GM19452 (cell line): ENCODE measurements around the gene PRR27.
"Not testable (repeated sequence)": the region's sequence is repeated elsewhere in the genome, so short reads cannot be mapped to it uniquely, and the experiment has no call there.

Source experiments
- ATAC-seq: cut with Tn5 transposase; IDR thresholded peaks from one replicate; pipeline ENCODE4 v1.9.1; 2021; ENCODE audit not compliant: unreplicated experiment

The PRR27 gene

DNA sequence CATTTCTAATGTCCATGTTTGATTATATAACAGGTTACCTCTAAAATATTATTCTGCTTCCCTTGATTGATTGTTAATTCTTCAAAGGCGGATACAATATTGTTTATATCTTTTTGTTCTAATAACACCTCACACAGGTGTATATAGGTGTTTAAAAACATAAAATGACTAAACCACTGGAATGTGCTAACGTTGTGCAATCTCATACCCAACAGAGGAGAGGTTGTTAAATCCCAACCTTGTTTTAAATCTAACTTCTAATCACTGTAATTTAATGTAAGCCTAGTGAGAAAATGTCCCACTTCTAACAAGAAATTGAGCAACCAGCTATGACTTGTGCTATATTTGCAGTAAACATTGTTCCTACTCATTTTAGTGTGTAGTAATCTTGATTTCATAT is 42.8 kb downstream of the PRR27 start:
- ATAC-seq = no peak

DNA sequence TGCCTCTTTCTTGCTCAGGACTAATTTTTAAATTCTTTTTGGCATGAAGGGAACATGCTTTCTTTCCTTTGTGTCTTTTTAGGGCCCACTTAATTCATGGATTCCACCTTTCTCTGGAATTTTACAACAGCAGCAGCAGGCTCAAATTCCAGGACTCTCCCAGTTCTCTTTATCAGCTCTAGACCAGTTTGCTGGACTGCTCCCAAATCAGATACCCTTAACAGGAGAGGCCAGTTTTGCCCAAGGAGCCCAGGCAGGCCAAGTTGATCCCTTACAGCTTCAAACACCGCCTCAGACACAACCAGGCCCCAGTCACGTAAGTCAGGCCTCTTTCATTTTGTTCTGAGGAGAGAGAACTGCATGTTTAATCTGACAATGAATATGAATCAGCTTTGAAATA is 43.8 kb downstream of the PRR27 start:
- no peak for ATAC-seq

DNA sequence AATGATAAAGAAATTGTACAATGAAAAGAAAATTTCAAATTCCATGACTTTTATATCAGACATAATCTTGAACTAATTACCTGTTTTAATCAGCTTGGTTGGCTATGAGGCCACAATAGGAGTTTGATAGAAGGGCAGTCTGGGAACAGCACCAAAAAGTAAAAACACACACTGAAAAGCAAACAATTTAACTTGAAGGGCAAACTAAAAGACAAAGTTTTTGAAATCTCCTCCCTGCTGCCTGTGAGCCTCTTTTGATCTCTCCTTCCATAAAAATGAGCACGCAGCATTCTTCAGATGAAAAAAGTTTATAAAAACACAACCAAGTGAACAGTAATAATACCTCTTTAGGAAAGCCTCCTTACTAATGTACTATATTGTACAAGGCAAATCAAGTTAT is 49.6 kb downstream of the PRR27 start:
- ATAC-seq = no peak

- not testable (repeated sequence) for ATAC-seq
These were observed 58.7 kb downstream of the PRR27 start for GRCh38 chr4:70212752-70213151.
